Activated CD4-positive, alpha-beta memory T cell treated with anti-CD3 and anti-CD28 coated beads for 36 hours (primary cell): ENCODE measurements around the gene RGS17. TPM values are rescaled to one million over a fixed set of nuclear protein-coding genes. Genes with fewer than 3 reads are reported as not detected.

Source experiments
- CTCF ChIA-PET: fragments of 350-600 bp; sonication (Branson Sonifier 250); formaldehyde crosslinking; loops from one replicate; lab custom pipeline; 2021; ENCODE audit warnings: antibody characterized with exemption, inconsistent platforms; lab: Charles Lee
- POLR2A ChIA-PET: fragments of 350-600 bp; sonication (Branson Sonifier 250); formaldehyde crosslinking; loops from one replicate; lab custom pipeline; 2021; ENCODE audit warnings: antibody characterized with exemption; lab: Charles Lee
- DNase-seq: peaks from one replicate; pipeline ENCODE4 v3.0.0-alpha.2; 2020
- H3K27ac Mint-ChIP-seq: one replicate; pipeline ENCODE4 v1.8.0; 2021; ENCODE audit warnings: mixed read lengths
- H3K27me3 Mint-ChIP-seq: one replicate; pipeline ENCODE4 v1.8.0; 2021; ENCODE audit warnings: mixed read lengths
- H3K36me3 Mint-ChIP-seq: one replicate; pipeline ENCODE4 v1.8.0; 2021; ENCODE audit warnings: mixed read lengths
- H3K4me1 Mint-ChIP-seq: one replicate; pipeline ENCODE4 v1.8.0; 2021; ENCODE audit warnings: low read depth, mixed read lengths
- H3K4me3 Mint-ChIP-seq: one replicate; pipeline ENCODE4 v1.8.0; 2021; ENCODE audit warnings: mild to moderate bottlenecking, mixed read lengths
- H3K9me3 Mint-ChIP-seq: one replicate; pipeline ENCODE4 v1.8.0; 2021; ENCODE audit warnings: mixed read lengths
- intact Hi-C: fragments of 100-400 bp; cut with micrococcal nuclease; formaldehyde crosslinking; loops from one replicate; pipeline ENCODE4 v1.15.1; 2023
- total RNA-seq, 2 experiments: library from RNA; stranded (reverse); gene quantifications; one replicate each; pipeline ENCODE4 v1.2.3, GENCODE V29; 2021

RGS17 gene
- total RNA-seq, 2 experiments from 2014 or later, result not detected

DNA sequence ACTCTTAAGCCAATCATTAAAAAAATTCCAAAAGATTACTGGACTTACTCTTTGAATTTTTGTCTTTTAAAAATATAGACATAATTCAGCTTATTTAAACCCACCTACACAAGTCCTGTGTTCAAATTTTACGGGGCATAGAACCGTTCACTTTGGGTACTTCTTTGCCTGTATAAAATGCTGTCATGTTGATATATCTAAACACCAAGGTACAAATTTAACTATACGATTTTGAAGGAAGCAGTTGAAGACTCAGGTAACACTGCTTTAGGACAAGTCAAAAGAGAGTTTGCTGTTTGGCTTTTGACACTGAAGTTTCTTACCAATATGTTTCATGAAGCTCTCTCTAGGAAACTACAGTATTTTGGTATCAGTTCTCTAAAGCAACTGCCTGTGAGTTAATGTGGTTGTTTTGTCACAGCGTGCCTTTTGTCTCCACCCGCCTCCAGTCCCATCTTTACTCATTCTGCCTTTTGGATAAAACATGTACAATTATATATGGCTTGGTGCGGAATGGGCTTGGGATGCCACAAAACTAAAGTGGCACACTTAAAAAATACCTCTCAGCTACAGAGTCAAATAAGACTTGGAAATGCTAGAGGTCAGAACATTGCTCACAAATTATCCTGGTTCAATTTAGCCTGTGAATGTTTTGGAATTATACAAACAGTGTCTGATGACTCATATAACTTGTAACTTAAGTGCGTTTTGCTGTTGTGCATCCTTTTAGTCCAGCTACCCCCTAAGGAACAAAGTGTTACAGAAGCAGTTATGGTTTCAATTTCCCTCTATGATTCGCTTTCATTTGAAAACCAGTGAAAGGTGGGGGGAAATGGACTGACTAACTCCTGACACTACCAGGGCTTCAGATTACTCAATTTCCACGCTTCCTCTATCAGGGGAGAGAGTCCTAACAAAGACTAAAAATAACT lies 38.7 kb downstream of the RGS17 start:
- no peak for DNase-seq
- Mint-ChIP-seq H3K4me1 (peaks cover 2% of the 10 kb centered on the region), H3K9me3 (no peaks in the 10 kb centered on the region), H3K27me3 (peaks cover 10% of the 10 kb centered on the region), H3K36me3 (no peaks in the 10 kb centered on the region), H3K4me3 (no peak overlapping the region), H3K27ac (no peak overlapping the region)
- ChIA-PET POLR2A (no interaction called here), CTCF (interaction anchor here (1.2 kb wide), 1 partner anchor 68 kb away, joined by 3 read pairs; no protein-coding TSS in a partner anchor)
- intact Hi-C loops, result no loop called here

- H3K9me3 Mint-ChIP-seq, result no peaks in the 10 kb centered on the region
- no peak overlapping the region for H3K4me3 Mint-ChIP-seq
- ChIA-PET POLR2A (no interaction called here), CTCF (interaction anchor here (0.6 kb wide), 1 partner anchor 72 kb away, joined by 3 read pairs; no protein-coding TSS in a partner anchor)
- no peak overlapping the region for H3K27ac Mint-ChIP-seq
- H3K36me3 Mint-ChIP-seq, result no peaks in the 10 kb centered on the region
- no peak for DNase-seq
- H3K4me1 Mint-ChIP-seq, result peaks cover 8% of the 10 kb centered on the region
- intact Hi-C loops, result no loop called here
- H3K27me3 Mint-ChIP-seq, result peaks cover 4% of the 10 kb centered on the region
These were observed 40.7 kb downstream of the RGS17 start for GRCh38 chr6:153090241-153090930.

DNA sequence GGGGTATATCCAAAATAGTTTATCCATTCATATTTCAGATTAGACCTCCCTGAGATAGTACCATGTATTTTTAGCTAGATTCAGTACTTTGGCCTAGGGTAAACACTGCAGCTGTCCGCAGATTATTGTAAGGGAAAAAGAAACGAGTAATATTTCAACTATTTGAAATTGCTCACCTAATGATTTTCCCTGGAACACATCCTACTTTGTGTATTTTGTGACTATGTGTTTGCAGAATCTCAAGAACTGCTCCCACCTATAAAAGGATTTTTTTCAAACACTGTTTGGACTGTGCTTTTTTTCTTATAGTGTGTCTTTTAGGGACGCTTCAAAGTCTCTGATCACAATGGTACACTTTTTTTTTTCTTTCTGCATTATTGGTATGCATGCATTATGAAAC lies 42.3 kb downstream of the RGS17 start:
- Mint-ChIP-seq H3K4me1 (peaks cover 8% of the 10 kb centered on the region), H3K27ac (no peak overlapping the region), H3K9me3 (no peaks in the 10 kb centered on the region), H3K36me3 (no peaks in the 10 kb centered on the region), H3K27me3 (peaks cover 11% of the 10 kb centered on the region), H3K4me3 (no peak overlapping the region)
- ChIA-PET POLR2A (no interaction called here), CTCF (no interaction called here)
- no peak for DNase-seq
- intact Hi-C loops, result no loop called here

DNA sequence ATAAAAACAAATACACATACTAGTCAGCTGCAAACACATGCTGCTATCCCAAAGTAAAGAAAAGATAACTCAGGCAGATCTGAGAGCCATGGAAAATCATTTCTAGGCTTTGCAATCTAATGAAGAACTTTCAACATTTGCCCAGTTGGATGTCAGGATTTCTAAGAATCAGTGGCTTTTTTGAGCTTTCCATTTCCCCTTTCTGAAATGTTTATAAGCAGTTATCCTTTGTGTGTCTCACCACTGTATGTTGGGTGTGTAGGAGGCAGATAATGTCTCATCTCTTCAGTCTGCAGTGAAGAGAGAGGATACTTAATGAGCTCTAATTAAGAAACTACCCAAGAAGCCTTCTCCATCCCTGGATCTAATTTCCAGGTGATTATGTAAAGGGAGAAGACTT lies 43.6 kb downstream of the RGS17 start:
- CTCF ChIA-PET, result no interaction called here
- no peaks in the 10 kb centered on the region for H3K9me3 Mint-ChIP-seq
- no peaks in the 10 kb centered on the region for H3K36me3 Mint-ChIP-seq
- intact Hi-C loops, result no loop called here
- no peak overlapping the region for H3K27ac Mint-ChIP-seq
- H3K4me3 Mint-ChIP-seq, result no peak overlapping the region
- H3K4me1 Mint-ChIP-seq, result peaks cover 6% of the 10 kb centered on the region
- peaks cover 7% of the 10 kb centered on the region for H3K27me3 Mint-ChIP-seq
- POLR2A ChIA-PET, result no interaction called here
- no peak for DNase-seq

DNA sequence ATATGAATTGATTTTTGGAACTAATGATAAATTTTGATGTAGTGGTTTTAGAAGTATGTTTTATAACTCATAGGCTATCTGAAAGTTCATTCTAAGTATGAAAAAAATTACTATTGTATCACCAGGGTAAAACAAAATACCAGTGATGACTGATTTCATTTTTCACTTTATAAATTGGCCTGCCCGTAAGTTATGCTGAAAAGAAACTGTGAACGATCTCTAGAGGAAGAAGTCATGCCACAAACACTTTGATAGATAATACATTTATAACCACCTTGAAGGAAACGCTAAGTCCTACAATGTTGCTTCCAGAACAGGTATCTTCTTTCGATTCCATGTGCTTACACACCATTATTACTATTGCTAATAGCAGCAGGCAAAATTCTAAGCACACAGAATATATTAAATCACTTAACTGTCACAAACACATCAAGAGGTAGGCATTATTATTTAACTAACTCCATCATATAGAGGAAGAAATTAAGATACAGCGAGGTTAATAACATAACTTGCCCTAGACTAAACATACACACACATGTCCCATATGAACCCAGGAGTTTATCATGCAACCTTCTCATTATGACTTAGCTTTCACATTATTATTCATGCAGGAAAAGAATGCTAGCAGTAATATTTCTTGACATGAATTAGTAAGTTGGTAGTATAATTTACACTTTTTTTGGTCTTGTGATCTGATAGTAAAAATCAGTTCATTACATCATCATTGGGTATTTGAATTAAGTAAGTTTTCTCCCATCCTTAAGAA lies 44.7 kb downstream of the RGS17 start:
- no peak overlapping the region for H3K4me3 Mint-ChIP-seq

GRCh38 chr6:153085239-153085638 lies 45.8 kb downstream of the RGS17 start:
- Mint-ChIP-seq H3K36me3 (no peaks in the 10 kb centered on the region), H3K4me1 (peaks cover 6% of the 10 kb centered on the region), H3K9me3 (no peaks in the 10 kb centered on the region), H3K27me3 (peaks cover 8% of the 10 kb centered on the region), H3K27ac (no peak overlapping the region), H3K4me3 (no peak overlapping the region)
- intact Hi-C loops, result no loop called here
- DNase-seq, result no peak
- POLR2A ChIA-PET, result no interaction called here
- CTCF ChIA-PET, result no interaction called here

More for the DNA sequence above, 44.7 kb downstream of the RGS17 start:
- Mint-ChIP-seq H3K4me1 (peaks cover 6% of the 10 kb centered on the region), H3K27me3 (peaks cover 8% of the 10 kb centered on the region), H3K36me3 (no peaks in the 10 kb centered on the region), H3K9me3 (no peaks in the 10 kb centered on the region), H3K27ac (no peak overlapping the region)
- ChIA-PET POLR2A (no interaction called here), CTCF (no interaction called here)
- intact Hi-C loops, result no loop called here
- DNase-seq, result no peak

GRCh38 chr6:153084393-153084792 lies 46.7 kb downstream of the RGS17 start:
- Mint-ChIP-seq H3K27me3 (peaks cover 8% of the 10 kb centered on the region), H3K36me3 (no peaks in the 10 kb centered on the region), H3K4me3 (no peak overlapping the region), H3K4me1 (peaks cover 6% of the 10 kb centered on the region), H3K27ac (no peak overlapping the region), H3K9me3 (no peaks in the 10 kb centered on the region)
- intact Hi-C loops, result no loop called here
- no peak for DNase-seq
- CTCF ChIA-PET, result no interaction called here
- POLR2A ChIA-PET, result no interaction called here

DNA sequence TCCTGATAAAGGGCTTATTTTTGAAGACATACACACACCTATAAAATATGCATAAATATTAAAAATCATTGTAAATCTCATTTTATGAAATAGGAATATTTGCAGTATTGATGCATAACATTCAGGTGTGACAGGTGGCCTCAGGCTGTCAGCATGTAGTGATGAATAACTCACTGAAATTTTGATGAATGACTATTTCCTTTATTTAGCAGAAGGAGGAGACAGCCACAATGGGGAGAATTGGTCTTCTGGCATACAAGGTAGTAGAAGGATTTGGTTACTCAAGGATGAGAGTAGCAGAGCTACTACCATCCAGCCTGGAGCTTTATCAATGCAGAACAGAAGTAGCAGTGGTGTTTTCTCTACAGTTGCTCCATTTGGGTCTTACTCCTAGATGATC lies 47.2 kb downstream of the RGS17 start:
- CTCF ChIA-PET, result no interaction called here
- Mint-ChIP-seq H3K4me3 (no peak overlapping the region), H3K27me3 (peaks cover 8% of the 10 kb centered on the region), H3K9me3 (no peaks in the 10 kb centered on the region), H3K36me3 (no peaks in the 10 kb centered on the region), H3K4me1 (peaks cover 6% of the 10 kb centered on the region), H3K27ac (no peak overlapping the region)
- intact Hi-C loops, result no loop called here
- DNase-seq, result no peak
- POLR2A ChIA-PET, result no interaction called here

DNA sequence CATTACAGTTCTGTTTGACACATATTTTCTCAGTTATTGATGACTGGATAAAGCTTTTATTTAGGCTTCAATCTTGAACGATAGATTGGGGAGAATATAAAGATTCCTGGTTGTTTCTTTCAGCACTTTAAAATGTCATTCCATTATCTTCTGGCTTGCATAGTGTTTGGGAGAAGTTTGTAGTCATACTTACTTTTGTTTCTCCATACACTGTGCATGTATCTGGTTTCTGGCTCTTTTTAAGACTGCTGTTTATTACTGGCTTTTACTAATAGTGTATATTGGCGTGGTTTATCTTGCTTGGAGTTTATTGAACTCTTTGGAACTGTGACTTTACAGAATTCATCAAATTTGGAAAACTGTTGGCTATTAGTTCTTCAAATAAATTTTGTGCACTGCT lies 49.2 kb downstream of the RGS17 start:
- H3K27me3 Mint-ChIP-seq, result peaks cover 8% of the 10 kb centered on the region
- intact Hi-C loops, result no loop called here
- ChIA-PET POLR2A (no interaction called here), CTCF (no interaction called here)
- no peaks in the 10 kb centered on the region for H3K36me3 Mint-ChIP-seq
- H3K9me3 Mint-ChIP-seq, result no peaks in the 10 kb centered on the region
- no peak for DNase-seq
- peaks cover 6% of the 10 kb centered on the region for H3K4me1 Mint-ChIP-seq
- H3K4me3 Mint-ChIP-seq, result no peak overlapping the region
- H3K27ac Mint-ChIP-seq, result no peak overlapping the region

DNA sequence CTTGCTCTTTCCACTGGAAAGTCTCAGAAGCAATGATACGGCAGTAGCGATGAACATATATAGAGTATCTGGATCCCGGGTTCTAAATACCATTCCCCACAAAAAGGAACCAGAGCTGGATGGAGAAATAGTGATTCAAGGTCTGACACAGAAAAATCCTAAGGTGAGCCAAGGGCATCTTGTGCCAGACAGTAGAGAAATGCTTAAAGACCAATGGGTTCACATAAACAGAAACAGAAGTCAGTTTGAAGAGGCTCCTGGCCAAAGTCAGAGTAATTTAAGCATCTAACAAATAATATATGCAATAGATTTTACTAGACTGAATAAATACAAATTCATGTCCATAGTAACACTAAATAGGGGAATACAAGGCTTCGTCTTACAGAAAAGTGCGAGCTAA lies 54.7 kb downstream of the RGS17 start:
- Mint-ChIP-seq H3K4me3 (no peak overlapping the region), H3K9me3 (no peaks in the 10 kb centered on the region), H3K27ac (no peak overlapping the region), H3K27me3 (peaks cover under 1% of the 10 kb centered on the region), H3K36me3 (no peaks in the 10 kb centered on the region), H3K4me1 (no peaks in the 10 kb centered on the region)
- DNase-seq, result no peak
- ChIA-PET POLR2A (no interaction called here), CTCF (no interaction called here)
- intact Hi-C loops, result no loop called here

- ChIA-PET CTCF (no interaction called here), POLR2A (no interaction called here)
- Mint-ChIP-seq H3K27ac (no peak overlapping the region), H3K27me3 (no peaks in the 10 kb centered on the region), H3K36me3 (no peaks in the 10 kb centered on the region), H3K4me1 (no peaks in the 10 kb centered on the region), H3K4me3 (no peak overlapping the region), H3K9me3 (no peaks in the 10 kb centered on the region)
- intact Hi-C loops, result no loop called here
- no peak for DNase-seq
These were observed 56.3 kb downstream of the RGS17 start for GRCh38 chr6:153074761-153075160.

DNA sequence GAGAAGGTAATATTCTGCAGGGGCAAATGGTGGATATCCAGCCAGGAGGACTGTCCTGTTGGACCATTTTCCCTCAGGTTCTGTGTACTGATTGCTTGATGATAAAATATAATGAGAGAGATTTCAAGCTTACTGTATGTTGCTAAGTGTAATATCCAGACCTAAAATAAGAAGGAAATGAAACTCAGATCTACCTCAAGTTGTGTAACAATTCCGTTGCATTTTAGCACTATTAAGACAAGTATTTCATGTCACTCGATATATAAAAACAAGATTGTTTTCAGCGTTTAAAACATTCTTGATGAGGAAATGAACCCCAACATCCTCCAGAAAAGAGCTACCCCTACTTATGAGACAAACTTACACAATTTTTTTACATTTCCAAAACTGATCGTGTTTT lies 57.2 kb downstream of the RGS17 start:
- H3K9me3 Mint-ChIP-seq, result no peaks in the 10 kb centered on the region
- no peak for DNase-seq
- ChIA-PET POLR2A (no interaction called here), CTCF (no interaction called here)
- no peaks in the 10 kb centered on the region for H3K36me3 Mint-ChIP-seq
- H3K27me3 Mint-ChIP-seq, result no peaks in the 10 kb centered on the region
- no peaks in the 10 kb centered on the region for H3K4me1 Mint-ChIP-seq
- no peak overlapping the region for H3K27ac Mint-ChIP-seq
- intact Hi-C loops, result no loop called here
- H3K4me3 Mint-ChIP-seq, result no peak overlapping the region
